ENCODE measurements around the gene GPR143.
"Not testable (repeated sequence)": the region's sequence is repeated elsewhere in the genome, so short reads cannot be mapped to it uniquely, and the experiment has no call there.

GPR143 gene

GRCh38 chrX:9785944-9786797 is 20.5 kb upstream of the GPR143 start, which contains the start of gene SHROOM2:
Gene SHROOM2, plus strand, starts transcription at chrX:9786429. Its CDS starts 117 bp downstream, at chrX:9786546.
- H3K27me3 Mint-ChIP-seq, result peaks cover 26 to 47% of the 10 kb centered on the region in 2 donors
- ATAC-seq (replicated peaks) (peak in 1 of 2 donors; percentile 16), DNase-seq (no peak)
- H3K4me1 Mint-ChIP-seq, result no peaks in the 10 kb centered on the region
- H3K27ac Mint-ChIP-seq, result no peak within 1 kb of the TSS
- peaks cover 0 to 4% of the 10 kb centered on the region in 2 donors for H3K9me3 Mint-ChIP-seq
- H3K36me3 Mint-ChIP-seq, result no peaks in the 10 kb centered on the region
- peak within 1 kb of the TSS; percentile 52 to 65 for H3K4me3 Mint-ChIP-seq

DNA sequence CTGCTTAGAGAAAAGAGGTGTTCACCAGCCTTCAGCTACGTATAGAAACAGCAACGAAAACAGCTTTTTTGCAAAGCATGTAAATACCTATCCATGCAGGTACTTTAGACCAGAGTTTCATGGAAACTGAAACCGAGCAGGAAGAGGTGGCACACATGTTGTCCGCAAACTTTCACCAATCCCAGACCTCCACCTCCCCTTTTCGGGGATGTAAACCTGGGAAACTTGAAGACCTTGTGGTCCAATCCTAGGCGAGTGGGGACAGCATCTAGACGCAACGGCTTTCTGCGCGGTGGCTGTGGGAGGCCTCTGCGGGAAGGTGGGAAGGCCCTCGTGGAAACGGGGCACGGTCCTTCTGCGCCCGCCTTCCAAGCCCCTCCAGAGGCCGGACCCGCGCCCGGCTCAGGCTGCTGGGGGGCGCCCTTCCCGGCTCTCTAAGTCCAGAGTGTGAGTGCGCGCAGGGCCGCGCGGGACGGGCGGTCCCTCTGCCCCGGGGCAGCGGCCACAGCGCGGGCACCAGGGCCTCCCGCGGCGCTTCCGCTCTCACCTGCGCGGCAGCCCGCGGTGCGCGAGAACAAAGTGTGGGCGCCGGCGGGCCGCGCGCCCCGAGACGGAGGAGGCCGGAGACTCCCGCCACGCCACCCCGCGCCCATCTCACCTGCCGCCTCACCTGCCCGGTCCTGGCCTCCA is 19.8 kb upstream of the GPR143 start:
- H3K27ac Mint-ChIP-seq, result no peak overlapping the region
- peaks cover 26 to 42% of the 10 kb centered on the region in 2 donors for H3K27me3 Mint-ChIP-seq

DNA sequence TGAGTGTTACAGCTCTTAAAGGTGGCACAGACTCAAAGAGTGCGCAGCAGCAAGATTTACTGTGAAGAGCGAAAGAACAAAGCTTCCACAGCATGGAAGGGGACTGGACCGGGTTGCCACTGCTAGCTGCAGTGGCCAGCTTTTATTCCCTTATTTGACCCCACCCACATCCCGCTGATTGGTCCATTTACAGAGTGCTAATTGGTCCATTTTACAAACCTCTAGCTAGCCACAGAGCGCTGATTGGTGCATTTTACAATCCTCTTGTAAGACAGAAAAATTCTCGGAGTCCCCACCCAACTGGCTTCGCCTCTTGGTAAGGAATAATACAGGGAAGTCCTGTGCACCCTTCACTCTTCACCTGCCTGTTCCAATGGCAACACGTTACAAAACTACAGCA is 18.7 kb upstream of the GPR143 start:
- no peak overlapping the region for H3K4me3 Mint-ChIP-seq
- H3K27ac Mint-ChIP-seq, result no peak overlapping the region
- peaks cover 18 to 33% of the 10 kb centered on the region in 2 donors for H3K27me3 Mint-ChIP-seq
- no peaks in the 10 kb centered on the region for H3K36me3 Mint-ChIP-seq
- peaks cover 0 to under 1% of the 10 kb centered on the region in 2 donors for H3K4me1 Mint-ChIP-seq
- H3K9me3 Mint-ChIP-seq, result peaks cover 0 to 4% of the 10 kb centered on the region in 2 donors
- ATAC-seq (replicated peaks) (no peak), DNase-seq (no peak)

More for the DNA sequence above, 19.8 kb upstream of the GPR143 start:
- Mint-ChIP-seq H3K36me3 (no peaks in the 10 kb centered on the region), H3K4me1 (no peaks in the 10 kb centered on the region), H3K4me3 (no peak overlapping the region), H3K9me3 (peaks cover 0 to 4% of the 10 kb centered on the region in 2 donors)
- no peak for ATAC-seq (replicated peaks)
- DNase-seq, result no peak

GRCh38 chrX:9781941-9782340 is 16.3 kb upstream of the GPR143 start:
- ATAC-seq (replicated peaks), result no peak
- no peaks in the 10 kb centered on the region for H3K9me3 Mint-ChIP-seq
- no peak overlapping the region for H3K27ac Mint-ChIP-seq
- H3K36me3 Mint-ChIP-seq, result no peaks in the 10 kb centered on the region
- peaks cover 0 to 4% of the 10 kb centered on the region in 2 donors for H3K4me1 Mint-ChIP-seq
- peaks cover 20 to 26% of the 10 kb centered on the region in 2 donors for H3K27me3 Mint-ChIP-seq
- no peak overlapping the region for H3K4me3 Mint-ChIP-seq
- no peak for DNase-seq

DNA sequence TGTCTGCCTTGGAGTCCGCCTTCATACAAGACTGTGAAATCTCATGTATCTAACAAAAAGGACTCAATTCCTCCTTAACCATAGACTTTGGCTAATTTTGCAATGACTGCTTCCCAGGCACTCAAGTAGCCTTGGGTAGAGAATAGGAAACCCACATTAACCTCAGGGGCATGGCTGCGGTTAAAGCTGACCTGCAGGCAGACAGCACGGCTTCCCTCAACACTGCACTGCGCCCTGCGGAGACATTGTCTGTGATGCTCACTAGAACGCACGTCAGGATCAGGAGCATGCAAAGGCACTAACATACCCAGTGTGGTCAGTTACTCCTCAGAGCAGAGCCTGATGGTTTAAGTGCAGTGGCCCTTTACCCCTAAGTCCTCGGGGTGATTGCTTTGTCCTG is 10.3 kb upstream of the GPR143 start:
- Mint-ChIP-seq H3K36me3 (no peaks in the 10 kb centered on the region), H3K9me3 (no peaks in the 10 kb centered on the region), H3K4me1 (peaks cover 0 to 4% of the 10 kb centered on the region in 2 donors), H3K27me3 (peaks cover 32 to 36% of the 10 kb centered on the region in 2 donors), H3K4me3 (no peak overlapping the region), H3K27ac (no peak overlapping the region)
- ATAC-seq (replicated peaks) (peak; percentile 19 to 50), DNase-seq (no peak)

- DNase-seq, result no peak
Measured at GRCh38 chrX:9772943-9773342, 7.3 kb upstream of the GPR143 start.

GRCh38 chrX:9770319-9770718 is 4.7 kb upstream of the GPR143 start:
- DNase-seq (no peak), ATAC-seq (replicated peaks) (no peak)
- peaks cover 26 to 33% of the 10 kb centered on the region in 2 donors for H3K27me3 Mint-ChIP-seq
- H3K4me3 Mint-ChIP-seq, result no peak overlapping the region
- H3K27ac Mint-ChIP-seq, result no peak overlapping the region
- peaks cover 0 to 1% of the 10 kb centered on the region in 2 donors for H3K9me3 Mint-ChIP-seq
- peaks cover under 1 to 2% of the 10 kb centered on the region in 2 donors for H3K4me1 Mint-ChIP-seq
- H3K36me3 Mint-ChIP-seq, result no peaks in the 10 kb centered on the region

More at GRCh38 chrX:9772943-9773342, 7.3 kb upstream of the GPR143 start:
- Mint-ChIP-seq H3K36me3 (no peaks in the 10 kb centered on the region), H3K4me1 (no peaks in the 10 kb centered on the region), H3K4me3 (no peak overlapping the region), H3K9me3 (peaks cover 0 to 1% of the 10 kb centered on the region in 2 donors), H3K27ac (no peak overlapping the region), H3K27me3 (peaks cover 26% of the 10 kb centered on the region in 2 donors)
- ATAC-seq (replicated peaks), result no peak

- not testable (repeated sequence) for H3K4me3 Mint-ChIP-seq; H3K4me1 Mint-ChIP-seq; DNase-seq; H3K27ac Mint-ChIP-seq; H3K9me3 Mint-ChIP-seq; ATAC-seq (replicated peaks); H3K36me3 Mint-ChIP-seq
- peaks cover 18 to 24% of the 10 kb centered on the region in 2 donors for H3K27me3 Mint-ChIP-seq
Measured at GRCh38 chrX:9768321-9768839, 2.7 kb upstream of the GPR143 start.

GRCh38 chrX:9767375-9767774 is 1.7 kb upstream of the GPR143 start:
- ATAC-seq (replicated peaks) (no peak), DNase-seq (no peak)
- Mint-ChIP-seq H3K27ac (no peak overlapping the region), H3K36me3 (no peaks in the 10 kb centered on the region), H3K4me1 (peaks cover 2 to 4% of the 10 kb centered on the region in 2 donors), H3K9me3 (peaks cover 0 to 1% of the 10 kb centered on the region in 2 donors), H3K4me3 (no peak overlapping the region), H3K27me3 (peaks cover 24 to 26% of the 10 kb centered on the region in 2 donors)

DNA sequence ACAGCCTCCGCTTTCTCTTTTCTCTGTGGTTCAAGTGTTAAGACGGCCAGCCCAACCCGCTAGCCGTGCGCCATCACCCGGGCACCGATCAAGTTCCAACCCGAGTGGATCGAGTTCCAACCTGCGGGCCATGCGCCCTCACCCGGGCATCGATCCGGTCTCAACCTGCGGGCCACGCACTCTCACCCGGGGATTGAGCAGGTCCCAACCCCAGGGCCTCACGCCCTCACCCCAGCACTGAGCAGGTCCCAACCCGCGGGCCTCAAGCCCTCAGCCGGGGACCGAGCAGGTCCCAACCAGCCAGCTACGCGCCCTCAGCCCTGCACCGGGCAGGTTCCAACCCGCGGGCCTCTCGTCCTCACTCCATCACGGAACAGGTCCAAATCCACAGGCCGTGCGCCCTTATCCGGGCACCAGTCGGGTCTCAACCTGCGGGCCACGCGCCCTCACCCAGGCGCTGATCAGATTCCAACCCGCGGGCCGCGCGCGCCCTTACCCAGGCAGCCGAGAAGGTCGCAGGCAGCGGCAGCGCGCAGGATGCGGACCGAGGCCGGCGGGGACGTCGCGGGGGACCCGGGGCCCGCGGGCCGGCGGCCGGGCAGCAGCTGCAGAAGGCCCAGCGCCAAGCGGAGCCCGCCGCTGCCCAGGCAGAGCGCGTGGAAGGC is 443 bp downstream of the GPR143 start:
- H3K9me3 Mint-ChIP-seq, result peaks cover 0 to 1% of the 10 kb centered on the region in 2 donors
- H3K27ac Mint-ChIP-seq, result no peak overlapping the region
- peaks cover 24 to 26% of the 10 kb centered on the region in 2 donors for H3K27me3 Mint-ChIP-seq
- H3K4me3 Mint-ChIP-seq, result peak overlapping the region in 1 of 2 donors; percentile 32
- ATAC-seq (replicated peaks) (no peak), DNase-seq (no peak)
- H3K36me3 Mint-ChIP-seq, result no peaks in the 10 kb centered on the region
- H3K4me1 Mint-ChIP-seq, result peaks cover 2 to 4% of the 10 kb centered on the region in 2 donors

- no peaks in the 10 kb centered on the region for H3K36me3 Mint-ChIP-seq
- peaks cover 0 to 7% of the 10 kb centered on the region in 2 donors for H3K9me3 Mint-ChIP-seq
- ATAC-seq (replicated peaks), result no peak
- no peak overlapping the region for H3K27ac Mint-ChIP-seq
- H3K4me1 Mint-ChIP-seq, result no peaks in the 10 kb centered on the region
- no peak overlapping the region for H3K4me3 Mint-ChIP-seq
- no peak for DNase-seq
- H3K27me3 Mint-ChIP-seq, result peaks cover 18 to 23% of the 10 kb centered on the region in 2 donors
Measured at GRCh38 chrX:9759337-9759736, 6.3 kb downstream of the GPR143 start.

GRCh38 chrX:9758021-9758638 is 7.5 kb downstream of the GPR143 start:
- no peak overlapping the region for H3K4me3 Mint-ChIP-seq
- H3K9me3 Mint-ChIP-seq, result peaks cover 0 to 7% of the 10 kb centered on the region in 2 donors
- DNase-seq (no peak), ATAC-seq (replicated peaks) (no peak)
- peaks cover 18% of the 10 kb centered on the region in 2 donors for H3K27me3 Mint-ChIP-seq
- H3K36me3 Mint-ChIP-seq, result no peaks in the 10 kb centered on the region
- H3K27ac Mint-ChIP-seq, result no peak overlapping the region
- no peaks in the 10 kb centered on the region for H3K4me1 Mint-ChIP-seq

DNA sequence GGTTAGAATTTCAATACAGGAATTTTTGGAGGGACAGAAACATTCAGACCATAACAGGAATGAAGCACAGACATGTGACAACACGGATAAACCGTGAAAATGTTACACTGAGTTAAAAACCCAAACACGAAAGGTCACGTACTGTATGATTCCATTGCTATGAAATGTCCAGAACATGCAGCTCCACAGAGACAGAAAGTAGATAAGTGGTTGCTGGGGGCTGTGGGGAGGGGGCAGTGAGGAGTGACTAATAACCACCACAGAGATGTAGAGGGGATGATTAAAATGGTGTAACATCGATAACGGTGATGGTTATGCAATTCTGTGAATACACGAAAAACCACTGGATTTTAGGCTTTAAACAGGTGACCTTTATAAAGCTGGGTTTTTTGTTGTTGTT is 8.3 kb downstream of the GPR143 start:
- ATAC-seq (replicated peaks) (no peak), DNase-seq (no peak)
- Mint-ChIP-seq H3K36me3 (no peaks in the 10 kb centered on the region), H3K27me3 (peaks cover 13 to 18% of the 10 kb centered on the region in 2 donors), H3K4me1 (no peaks in the 10 kb centered on the region), H3K4me3 (no peak overlapping the region), H3K27ac (no peak overlapping the region), H3K9me3 (peaks cover 0 to 7% of the 10 kb centered on the region in 2 donors)
